Cardiac muscle cell (in vitro differentiated cells and primary cell): Measurements from ENCODE around the gene PSMB7. TPM values are rescaled to one million over a fixed set of nuclear protein-coding genes. Genes with fewer than 3 reads are reported as not detected.

ENCODE experiments used
- DNase-seq, 2 donors: peaks; one replicate each; pipeline versions ENCODE4 v3.0.0 to v3.0.0-alpha.2; 2010 to 2017; ENCODE audit warnings: low read depth in 1 of 2, low spot score in 1 of 2
- H3K27ac ChIP-seq: fragments of 200-600 bp; sonication (generic); 2 replicates; pipeline ENCODE4 v1.5.1; 2016
- H3K27me3 ChIP-seq: fragments of 200-600 bp; sonication (generic); 2 replicates; pipeline ENCODE4 v1.6.0; 2016; ENCODE audit warnings: control low read depth
- H3K36me3 ChIP-seq: fragments of 200-600 bp; sonication (generic); 2 replicates; pipeline ENCODE4 v1.5.1; 2016; ENCODE audit warnings: control low read depth
- H3K4me1 ChIP-seq: fragments of 200-600 bp; sonication (generic); 2 replicates; pipeline ENCODE4 v1.8.1; 2017; ENCODE audit warnings: low read depth, mild to moderate bottlenecking, mixed run types
- H3K4me3 ChIP-seq: fragments of 200-600 bp; sonication (generic); 2 replicates; pipeline ENCODE4 v1.5.1; 2016; ENCODE audit warnings: mild to moderate bottlenecking
- H3K9me3 ChIP-seq: fragments of 200-600 bp; sonication (generic); 2 replicates; pipeline ENCODE4 v1.5.1; 2017; ENCODE audit warnings: low read depth, mild to moderate bottlenecking, control low read depth
- polyA plus RNA-seq: library from polyadenylated mRNA; unstranded; fragments of >200 nt; fragmentation: Nextera tagmentation; extraction: Ambion mirVana; gene quantifications from 2 replicates; pipeline ENCODE4 v1.2.1, GENCODE V29; 2016
- total RNA-seq: library from RNA; depleted of rRNA; stranded (reverse); fragments of >200 nt; gene quantifications from 2 replicates; pipeline ENCODE4 v1.2.3, GENCODE V29; 2016
- TF ChIP-seq, protein P1 (sequence below): IDR thresholded peaks from 2 replicates; pipeline ENCODE4 v1.5.1; 2012; ENCODE audit warnings: low read depth, mild to moderate bottlenecking, low read length

PSMB7 gene
- total and polyA plus RNA-seq, 2 experiments from 2014 or later = 160 to 282 TPM

- DNase-seq = no peak
- Histone ChIP-seq H3K4me3 (no peak overlapping the region), H3K9me3 (no peaks in the 10 kb centered on the region), H3K27ac (no peak overlapping the region), H3K27me3 (no peaks in the 10 kb centered on the region), H3K36me3 (no peaks in the 10 kb centered on the region), H3K4me1 (peaks cover 17% of the 10 kb centered on the region)
- TF ChIP-seq, protein P1, sequence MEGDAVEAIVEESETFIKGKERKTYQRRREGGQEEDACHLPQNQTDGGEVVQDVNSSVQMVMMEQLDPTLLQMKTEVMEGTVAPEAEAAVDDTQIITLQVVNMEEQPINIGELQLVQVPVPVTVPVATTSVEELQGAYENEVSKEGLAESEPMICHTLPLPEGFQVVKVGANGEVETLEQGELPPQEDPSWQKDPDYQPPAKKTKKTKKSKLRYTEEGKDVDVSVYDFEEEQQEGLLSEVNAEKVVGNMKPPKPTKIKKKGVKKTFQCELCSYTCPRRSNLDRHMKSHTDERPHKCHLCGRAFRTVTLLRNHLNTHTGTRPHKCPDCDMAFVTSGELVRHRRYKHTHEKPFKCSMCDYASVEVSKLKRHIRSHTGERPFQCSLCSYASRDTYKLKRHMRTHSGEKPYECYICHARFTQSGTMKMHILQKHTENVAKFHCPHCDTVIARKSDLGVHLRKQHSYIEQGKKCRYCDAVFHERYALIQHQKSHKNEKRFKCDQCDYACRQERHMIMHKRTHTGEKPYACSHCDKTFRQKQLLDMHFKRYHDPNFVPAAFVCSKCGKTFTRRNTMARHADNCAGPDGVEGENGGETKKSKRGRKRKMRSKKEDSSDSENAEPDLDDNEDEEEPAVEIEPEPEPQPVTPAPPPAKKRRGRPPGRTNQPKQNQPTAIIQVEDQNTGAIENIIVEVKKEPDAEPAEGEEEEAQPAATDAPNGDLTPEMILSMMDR = no peak
Measured at GRCh38 chr9:124392254-124392870, 22.9 kb downstream of the PSMB7 start.

DNA sequence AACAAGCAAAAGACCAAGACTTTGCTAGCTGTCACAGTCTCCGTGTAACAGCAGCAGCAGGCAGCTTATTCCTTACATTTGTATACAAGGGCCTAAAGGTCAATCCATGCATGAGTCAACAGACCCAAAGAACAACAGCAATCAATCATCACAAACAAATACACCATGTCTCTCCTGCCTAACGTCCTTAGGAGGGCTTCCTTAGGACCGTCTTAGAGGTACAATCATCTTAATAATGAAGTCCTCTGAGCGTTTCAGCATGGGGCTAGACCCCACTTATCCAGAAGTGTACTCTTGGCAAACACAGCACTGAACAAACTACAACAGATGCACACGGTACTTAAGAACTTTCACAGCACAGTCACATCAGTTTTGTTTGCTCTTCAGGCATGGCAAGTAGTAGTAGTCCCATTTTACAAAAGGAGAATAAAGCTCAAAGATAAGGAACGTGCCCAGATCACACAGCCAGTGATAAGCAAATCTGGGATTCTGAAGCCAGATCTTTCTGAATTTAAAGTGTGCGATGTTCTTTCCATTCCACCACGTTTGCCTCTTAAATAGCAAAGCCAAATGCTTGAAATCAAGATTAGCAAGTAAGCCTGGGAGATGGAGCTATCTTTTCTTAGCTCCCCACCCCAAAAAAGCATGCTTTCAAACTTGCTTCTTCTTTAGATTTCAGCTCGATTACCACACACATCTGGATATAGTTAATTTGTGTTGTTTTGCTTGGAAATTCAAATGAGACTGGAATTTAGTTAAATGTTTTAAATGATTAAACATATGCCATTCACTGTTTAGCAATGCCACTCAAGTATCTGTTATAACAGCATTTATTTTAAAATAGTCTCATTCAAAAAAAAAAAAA is 24.2 kb downstream of the PSMB7 start:
- H3K4me3 ChIP-seq = no peak overlapping the region
- H3K36me3 ChIP-seq = no peaks in the 10 kb centered on the region
- no peaks in the 10 kb centered on the region for H3K27me3 ChIP-seq
- TF ChIP-seq, protein P1 = no peak
- no peak for DNase-seq
- H3K9me3 ChIP-seq = no peaks in the 10 kb centered on the region
- H3K4me1 ChIP-seq = peaks cover 27% of the 10 kb centered on the region
- H3K27ac ChIP-seq = no peak overlapping the region

DNA sequence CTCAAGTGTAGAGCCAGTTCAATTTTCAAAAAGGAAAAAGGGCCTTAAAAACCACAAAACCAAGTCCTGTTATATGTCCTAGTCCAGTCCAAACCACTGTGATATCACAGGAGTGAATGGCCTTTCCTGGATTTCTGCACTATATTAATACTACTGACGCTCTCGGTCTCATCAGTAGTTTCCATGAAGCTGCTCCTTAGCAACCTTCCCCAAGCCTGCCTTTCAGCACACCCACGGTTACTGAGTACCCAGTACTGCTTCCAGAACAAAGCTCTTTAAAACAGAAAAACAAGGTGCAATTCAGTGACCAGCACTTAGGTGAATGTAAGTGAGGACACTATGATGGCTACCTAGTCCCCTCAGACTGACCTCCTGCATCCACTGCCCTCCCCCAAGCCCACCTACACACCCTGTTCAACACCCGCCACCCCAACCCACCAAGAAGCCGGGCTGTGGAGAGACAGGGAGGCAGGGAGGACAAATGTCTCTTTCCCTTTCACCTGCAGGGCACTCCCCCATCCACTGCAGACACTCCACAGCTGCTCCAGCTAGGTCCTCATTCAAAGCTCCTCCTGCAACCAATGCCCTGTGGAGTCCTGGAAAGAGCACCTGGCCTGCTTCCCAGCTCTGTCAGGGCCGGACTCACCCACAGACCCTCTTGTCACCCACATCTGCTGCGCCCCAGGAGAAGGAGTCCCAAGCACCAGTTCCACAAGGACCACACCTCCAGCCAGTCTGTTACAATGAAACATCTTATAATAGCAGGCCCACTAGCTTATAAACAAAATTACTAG is 25.9 kb downstream of the PSMB7 start:
- H3K4me1 ChIP-seq = peaks cover 39% of the 10 kb centered on the region
- TF ChIP-seq, protein P1 = no peak
- no peak overlapping the region for H3K27ac ChIP-seq
- H3K36me3 ChIP-seq = no peaks in the 10 kb centered on the region
- no peaks in the 10 kb centered on the region for H3K9me3 ChIP-seq
- no peaks in the 10 kb centered on the region for H3K27me3 ChIP-seq
- DNase-seq = no peak
- H3K4me3 ChIP-seq = no peak overlapping the region

- no peak for DNase-seq
- Histone ChIP-seq H3K36me3 (no peaks in the 10 kb centered on the region), H3K27me3 (no peaks in the 10 kb centered on the region), H3K4me1 (peaks cover 39% of the 10 kb centered on the region), H3K4me3 (no peak overlapping the region), H3K9me3 (no peaks in the 10 kb centered on the region), H3K27ac (no peak overlapping the region)
- TF ChIP-seq, protein P1 = no peak
Measured at GRCh38 chr9:124388275-124389048, 26.8 kb downstream of the PSMB7 start.

DNA sequence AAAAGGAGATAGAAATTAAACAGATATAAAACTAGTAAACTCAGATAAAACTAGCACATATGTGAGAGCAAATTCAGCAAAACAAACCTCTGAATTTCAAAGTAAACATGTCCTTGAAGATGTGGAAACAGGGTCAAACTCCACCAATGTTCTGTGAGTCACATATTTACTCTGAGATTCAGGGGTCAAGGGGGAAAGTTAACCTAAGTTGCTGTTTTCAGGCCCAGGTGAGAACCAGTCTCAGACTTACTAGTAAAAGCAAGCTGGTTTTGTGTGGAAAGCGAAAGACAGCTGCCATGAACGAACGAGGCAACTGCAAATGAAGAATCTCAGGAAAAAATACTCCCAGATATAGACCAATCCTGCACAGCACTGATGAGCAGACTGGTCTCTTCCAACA is 29.0 kb downstream of the PSMB7 start:
- H3K27ac ChIP-seq = peak overlapping the region; percentile 59
- no peaks in the 10 kb centered on the region for H3K36me3 ChIP-seq
- no peaks in the 10 kb centered on the region for H3K9me3 ChIP-seq
- peaks cover 37% of the 10 kb centered on the region for H3K4me1 ChIP-seq
- DNase-seq = no peak
- TF ChIP-seq, protein P1 = no peak
- H3K4me3 ChIP-seq = no peak overlapping the region
- no peaks in the 10 kb centered on the region for H3K27me3 ChIP-seq
